ENCODE measurements around the gene DEDD2.

DNA sequence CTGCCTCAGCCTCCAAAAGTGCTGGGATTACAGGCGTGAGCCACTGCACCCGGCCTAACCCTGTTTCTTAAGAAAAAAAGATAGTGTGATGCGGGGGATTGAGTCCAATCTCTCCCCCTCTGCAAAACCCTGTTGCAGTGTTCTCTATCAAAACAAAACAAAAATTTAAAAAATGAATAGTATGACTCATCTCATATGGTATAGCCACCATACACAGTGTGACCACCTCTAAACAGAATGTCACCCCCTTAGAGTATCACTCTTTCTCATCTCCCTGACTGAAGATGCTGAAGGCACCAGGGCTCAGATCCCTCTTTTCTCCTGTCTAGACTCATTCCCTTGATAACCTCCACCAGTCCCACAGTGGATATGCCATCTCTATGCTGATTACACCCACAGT lies 44.3 kb upstream of the DEDD2 start:
- TF ChIP-seq, protein P1, sequence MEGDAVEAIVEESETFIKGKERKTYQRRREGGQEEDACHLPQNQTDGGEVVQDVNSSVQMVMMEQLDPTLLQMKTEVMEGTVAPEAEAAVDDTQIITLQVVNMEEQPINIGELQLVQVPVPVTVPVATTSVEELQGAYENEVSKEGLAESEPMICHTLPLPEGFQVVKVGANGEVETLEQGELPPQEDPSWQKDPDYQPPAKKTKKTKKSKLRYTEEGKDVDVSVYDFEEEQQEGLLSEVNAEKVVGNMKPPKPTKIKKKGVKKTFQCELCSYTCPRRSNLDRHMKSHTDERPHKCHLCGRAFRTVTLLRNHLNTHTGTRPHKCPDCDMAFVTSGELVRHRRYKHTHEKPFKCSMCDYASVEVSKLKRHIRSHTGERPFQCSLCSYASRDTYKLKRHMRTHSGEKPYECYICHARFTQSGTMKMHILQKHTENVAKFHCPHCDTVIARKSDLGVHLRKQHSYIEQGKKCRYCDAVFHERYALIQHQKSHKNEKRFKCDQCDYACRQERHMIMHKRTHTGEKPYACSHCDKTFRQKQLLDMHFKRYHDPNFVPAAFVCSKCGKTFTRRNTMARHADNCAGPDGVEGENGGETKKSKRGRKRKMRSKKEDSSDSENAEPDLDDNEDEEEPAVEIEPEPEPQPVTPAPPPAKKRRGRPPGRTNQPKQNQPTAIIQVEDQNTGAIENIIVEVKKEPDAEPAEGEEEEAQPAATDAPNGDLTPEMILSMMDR (conservative IDR thresholded peaks at IDR 0.05; ENCODE audit: low read length): no peak
- TF ChIP-seq EZH2phosphoT487 (IDR thresholded peaks at IDR 0.05; ENCODE audit: borderline replicate concordance): no peak

All from Loucy (cell line).